NB4 (cell line): ENCODE data around the gene PRR36.
A peak's percentile ranks its signal among the peaks of the same experiment; 100 is the strongest.
"Not testable (repeated sequence)": the region's sequence is repeated elsewhere in the genome, so short reads cannot be mapped to it uniquely, and the experiment has no call there.

Experiments used
- DNase-seq: peaks from one replicate; pipeline ENCODE4 v3.0.0; 2010; ENCODE audit warnings: low read depth
- H3K4me3 ChIP-seq: one replicate; pipeline ENCODE4 v1.5.1; 2011; ENCODE audit warnings: mild to moderate bottlenecking, low read depth, low read length, moderate library complexity
- MYC ChIP-seq: IDR thresholded peaks from 2 replicates; pipeline ENCODE4 v1.6.1; 2011; ENCODE audit warnings: low read depth, low read length
- POLR2A ChIP-seq: IDR thresholded peaks from 2 replicates; pipeline ENCODE4 v1.6.1; 2011; ENCODE audit warnings: mild to moderate bottlenecking; ENCODE audit not compliant: insufficient read length; ENCODE audit errors: extremely low read depth
- TF ChIP-seq, protein P1 (sequence below): IDR thresholded peaks from one replicate; pipeline ENCODE4 v1.5.1; 2012; ENCODE audit warnings: low read depth, low read length
- TF ChIP-seq, protein P2 (sequence below): IDR thresholded peaks from 2 replicates; pipeline ENCODE4 v1.6.1; 2011; ENCODE audit warnings: low read depth, low read length

PRR36 gene

DNA sequence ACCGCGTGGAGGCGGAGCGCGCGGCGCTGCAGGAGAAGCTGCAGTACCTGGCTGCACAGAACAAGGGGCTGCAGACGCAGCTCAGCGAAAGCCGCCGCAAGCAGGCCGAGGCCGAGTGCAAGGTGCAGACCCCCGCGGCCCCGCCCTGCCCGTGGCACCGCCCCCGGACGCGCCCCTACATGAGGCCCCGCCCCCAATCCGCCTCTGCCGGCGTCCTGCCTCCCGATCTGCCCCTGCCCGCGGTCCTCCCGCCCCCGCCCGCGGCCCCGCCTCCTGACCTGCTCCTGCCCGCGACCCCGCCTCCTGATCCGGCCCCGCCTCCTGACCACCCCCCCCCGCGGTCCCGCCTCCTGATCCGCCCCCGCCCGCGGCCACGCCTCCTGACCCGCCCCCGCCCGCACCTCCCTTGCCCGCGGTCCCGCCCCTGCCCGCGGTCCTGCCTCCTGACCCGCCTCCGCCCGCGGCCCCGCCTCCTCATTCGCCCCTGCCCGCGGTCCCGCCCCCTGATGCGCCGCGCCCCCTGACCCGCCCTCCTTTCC is 11.7 kb downstream of the PRR36 start:
- DNase-seq, result peak; percentile 46
- H3K4me3 ChIP-seq, result no peak overlapping the region
- TF ChIP-seq MYC (no peak), POLR2A (no peak)
- TF ChIP-seq, protein P1, sequence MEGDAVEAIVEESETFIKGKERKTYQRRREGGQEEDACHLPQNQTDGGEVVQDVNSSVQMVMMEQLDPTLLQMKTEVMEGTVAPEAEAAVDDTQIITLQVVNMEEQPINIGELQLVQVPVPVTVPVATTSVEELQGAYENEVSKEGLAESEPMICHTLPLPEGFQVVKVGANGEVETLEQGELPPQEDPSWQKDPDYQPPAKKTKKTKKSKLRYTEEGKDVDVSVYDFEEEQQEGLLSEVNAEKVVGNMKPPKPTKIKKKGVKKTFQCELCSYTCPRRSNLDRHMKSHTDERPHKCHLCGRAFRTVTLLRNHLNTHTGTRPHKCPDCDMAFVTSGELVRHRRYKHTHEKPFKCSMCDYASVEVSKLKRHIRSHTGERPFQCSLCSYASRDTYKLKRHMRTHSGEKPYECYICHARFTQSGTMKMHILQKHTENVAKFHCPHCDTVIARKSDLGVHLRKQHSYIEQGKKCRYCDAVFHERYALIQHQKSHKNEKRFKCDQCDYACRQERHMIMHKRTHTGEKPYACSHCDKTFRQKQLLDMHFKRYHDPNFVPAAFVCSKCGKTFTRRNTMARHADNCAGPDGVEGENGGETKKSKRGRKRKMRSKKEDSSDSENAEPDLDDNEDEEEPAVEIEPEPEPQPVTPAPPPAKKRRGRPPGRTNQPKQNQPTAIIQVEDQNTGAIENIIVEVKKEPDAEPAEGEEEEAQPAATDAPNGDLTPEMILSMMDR, result no peak
- TF ChIP-seq, protein P2, sequence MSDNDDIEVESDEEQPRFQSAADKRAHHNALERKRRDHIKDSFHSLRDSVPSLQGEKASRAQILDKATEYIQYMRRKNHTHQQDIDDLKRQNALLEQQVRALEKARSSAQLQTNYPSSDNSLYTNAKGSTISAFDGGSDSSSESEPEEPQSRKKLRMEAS, result no peak

DNA sequence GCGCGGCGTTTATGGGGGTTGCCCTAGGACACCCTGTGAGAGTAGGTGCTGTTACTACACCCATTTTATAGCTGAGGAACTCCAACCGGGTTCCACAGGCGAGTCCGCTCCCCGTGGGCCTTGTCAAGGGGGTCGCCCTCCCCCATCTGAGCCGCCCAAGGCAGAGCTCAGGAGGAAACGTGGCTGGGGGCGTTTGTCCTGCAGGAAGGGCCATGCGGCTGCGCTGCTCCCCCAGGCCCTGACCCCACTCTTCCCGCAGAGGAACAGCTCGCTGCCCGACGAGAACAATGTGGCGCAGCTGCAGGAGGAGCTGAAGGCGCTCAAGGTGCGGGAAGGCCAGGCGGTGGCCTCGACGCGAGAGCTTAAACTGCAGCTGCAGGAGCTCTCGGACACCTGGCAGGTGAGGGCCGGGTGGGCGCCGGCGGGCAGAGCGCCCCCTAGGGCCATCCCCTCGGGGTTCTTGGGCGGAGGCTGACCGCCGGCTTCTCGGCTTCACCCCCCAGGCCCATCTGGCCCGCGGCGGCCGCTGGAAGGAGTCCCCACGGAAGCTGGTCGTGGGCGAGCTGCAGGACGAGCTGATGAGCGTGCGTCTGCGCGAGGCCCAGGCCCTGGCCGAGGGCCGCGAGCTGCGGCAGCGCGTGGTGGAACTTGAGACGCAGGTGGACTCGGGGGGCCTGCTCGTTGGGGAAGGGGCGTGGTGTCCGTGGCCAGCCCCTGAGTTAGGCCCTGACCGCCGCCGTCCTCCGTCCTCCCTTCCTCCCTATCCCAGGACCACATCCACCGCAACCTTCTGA is 12.4 kb downstream of the PRR36 start:
- DNase-seq, result no peak
- H3K4me3 ChIP-seq, result no peak overlapping the region
- TF ChIP-seq POLR2A (no peak), MYC (no peak)
- TF ChIP-seq, protein P1, result no peak
- TF ChIP-seq, protein P2, result no peak

DNA sequence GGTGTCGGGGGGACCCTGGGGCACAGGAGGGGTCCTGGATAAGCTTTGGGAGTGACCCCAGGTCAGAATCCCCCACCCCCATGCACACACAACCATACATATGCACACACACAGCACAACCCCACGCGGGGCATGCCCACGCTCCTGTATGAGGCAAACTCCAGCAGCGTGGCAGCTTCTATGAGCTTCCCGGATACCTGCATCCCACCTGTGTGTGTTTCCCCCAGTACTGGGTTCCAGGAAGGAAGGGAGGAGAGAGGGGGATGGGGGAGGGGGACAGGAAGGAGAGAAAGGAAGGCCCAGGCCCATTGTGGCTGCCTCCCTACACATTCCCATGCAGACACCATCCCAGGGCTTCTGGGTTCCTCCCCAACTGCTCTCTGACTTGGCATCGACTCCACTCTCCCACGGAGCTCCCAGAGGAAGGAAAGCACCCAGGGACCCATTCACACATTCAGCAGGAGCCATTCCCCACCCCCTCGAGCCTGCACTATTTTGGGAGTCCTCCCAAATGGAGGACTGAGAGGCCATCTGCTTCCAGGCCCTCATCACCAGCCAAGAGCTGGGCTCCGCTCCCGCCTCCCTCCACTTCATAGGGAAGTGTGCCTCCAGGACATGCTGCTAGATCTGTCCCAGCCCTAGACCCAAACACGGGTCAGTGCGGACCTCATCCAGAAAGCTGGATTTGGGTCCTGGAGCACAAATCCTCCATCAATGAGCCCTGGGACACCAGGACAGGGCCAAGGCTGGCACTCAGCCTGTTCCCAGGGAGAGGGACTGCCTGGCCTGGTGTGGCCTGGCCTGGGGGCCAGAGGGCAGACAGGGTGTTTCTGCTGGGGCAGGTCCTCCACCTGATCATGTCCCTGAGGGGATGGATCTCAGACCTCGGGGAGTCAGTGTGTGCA is 13.2 kb downstream of the PRR36 start:
- no peak for DNase-seq
- TF ChIP-seq, protein P1, result no peak
- TF ChIP-seq, protein P2, result no peak
- TF ChIP-seq MYC (no peak), POLR2A (no peak)
- no peak overlapping the region for H3K4me3 ChIP-seq

DNA sequence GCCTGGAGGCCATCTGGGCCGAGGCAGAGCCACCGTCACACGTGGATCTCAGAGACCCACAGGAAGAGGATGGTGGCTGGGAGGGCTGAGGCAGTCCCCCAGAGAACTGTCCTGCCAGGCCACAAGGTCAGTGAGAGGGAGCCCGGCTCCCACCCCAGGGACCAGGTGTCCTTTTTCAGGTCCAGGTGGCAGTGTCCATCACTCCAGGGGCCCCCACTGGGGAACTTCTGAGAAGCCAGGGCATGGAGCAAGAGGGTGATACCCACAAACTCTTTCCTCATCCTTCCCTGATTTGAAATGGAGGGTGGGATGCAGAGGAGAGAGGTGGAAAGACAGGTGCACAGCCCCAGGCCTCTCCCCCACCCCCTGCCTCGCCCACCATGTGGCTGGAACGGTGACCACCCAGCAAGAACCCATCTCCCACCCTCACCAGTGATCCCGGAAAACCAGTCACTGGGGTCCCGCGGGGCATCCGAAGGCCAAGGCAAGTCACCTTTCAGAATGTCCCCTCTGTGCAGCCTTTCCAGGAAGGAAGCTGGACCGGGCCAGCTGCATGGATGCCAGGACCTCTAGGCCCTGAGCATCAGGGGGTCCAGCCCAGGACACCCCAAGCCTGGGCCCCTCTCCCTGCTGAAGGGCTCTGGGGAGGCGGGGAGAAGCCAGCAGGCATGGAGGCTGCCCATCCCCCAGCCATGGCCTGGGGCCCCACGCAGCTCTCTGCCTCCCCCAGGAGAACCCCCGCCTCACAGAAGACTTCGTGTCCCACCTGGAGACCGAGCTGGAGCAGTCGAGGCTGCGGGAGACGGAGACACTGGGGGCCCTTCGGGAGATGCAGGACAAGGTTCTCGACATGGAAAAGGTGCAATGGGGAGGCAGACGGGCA is 14.1 kb downstream of the PRR36 start:
- no peak overlapping the region for H3K4me3 ChIP-seq
- DNase-seq, result no peak
- TF ChIP-seq, protein P2, result no peak
- TF ChIP-seq MYC (no peak), POLR2A (no peak)
- TF ChIP-seq, protein P1, result no peak

DNA sequence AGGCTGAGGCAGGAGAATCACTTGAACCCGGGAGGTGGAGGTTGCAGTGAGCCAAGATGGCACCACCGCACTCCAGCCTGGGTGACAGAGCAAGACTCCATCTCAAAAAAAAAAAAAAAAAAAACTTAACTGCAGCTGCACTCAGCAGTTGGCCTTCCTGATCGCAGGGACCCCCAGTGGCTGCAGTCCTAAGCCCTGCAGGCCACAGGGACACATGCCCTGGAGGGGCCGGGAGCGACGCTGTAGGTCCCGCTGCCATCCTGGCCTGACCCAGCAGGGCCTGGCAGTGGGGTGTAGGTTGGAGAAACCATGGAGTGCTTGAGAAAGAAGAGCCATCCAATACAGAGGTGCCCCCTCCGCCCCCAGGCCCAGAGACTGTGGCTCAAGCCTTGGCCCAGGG is 15.1 kb downstream of the PRR36 start:
- not testable (repeated sequence) for DNase-seq

More for the DNA sequence above, 15.1 kb downstream of the PRR36 start:
- H3K4me3 ChIP-seq, result not testable (repeated sequence)
